ENCODE data around the gene CSF3R. TPM values are rescaled to one million over a fixed set of nuclear protein-coding genes. Genes with fewer than 3 reads are reported as not detected.

CSF3R gene
- polyA plus RNA-seq, 3 donors = 270 to 1,537 (median 447) TPM

- H3K27ac Mint-ChIP-seq = no peak overlapping the region
- no peak overlapping the region for H3K4me3 Mint-ChIP-seq
- intact Hi-C loops (cut with micrococcal nuclease) = no loop called here
Observed at GRCh38 chr1:36529769-36530260, 47.1 kb upstream of the CSF3R start.

More at GRCh38 chr1:36529769-36530260, 47.1 kb upstream of the CSF3R start:
- Mint-ChIP-seq H3K4me1 (peaks cover 6% of the 10 kb centered on the region), H3K36me3 (no peaks in the 10 kb centered on the region), H3K27me3 (ENCODE audit: low read depth in 3 of 3) (peaks cover 0 to 10% (median 9%) of the 10 kb centered on the region in 3 donors), H3K9me3 (peaks cover 0 to 5% (median 0%) of the 10 kb centered on the region in 7 donors)
- no peaks in the 10 kb centered on the region for H3K36me3 ChIP-seq (replicated peaks in 1 of 2; ENCODE audit: control insufficient read depth in 1 of 2, insufficient read depth in 2 of 2, low read length in 2 of 2)
- no peaks in the 10 kb centered on the region for H3K9me3 ChIP-seq (replicated peaks in 1 of 2; ENCODE audit: control insufficient read depth in 1 of 2, insufficient read depth in 1 of 2, low read length in 2 of 2)
- H3K4me2 ChIP-seq (replicated peaks; ENCODE audit: extremely low read depth, low read length, poor library complexity, severe bottlenecking) = no peak overlapping the region
- no peaks in the 10 kb centered on the region for H3K79me2 ChIP-seq (ENCODE audit: insufficient read depth, low read length)
- H3K27ac ChIP-seq (ENCODE audit: low read depth in 1 of 2, low read length in 2 of 2) = no peak overlapping the region
- no peak overlapping the region for H3K9ac ChIP-seq (ENCODE audit: insufficient read depth, low read length, poor library complexity, severe bottlenecking)
- no peaks in the 10 kb centered on the region for H3K4me1 ChIP-seq (ENCODE audit: control insufficient read depth in 1 of 2, insufficient read depth in 2 of 2, low read length in 2 of 2)
- H3K27me3 ChIP-seq (ENCODE audit: control insufficient read depth in 2 of 2, insufficient read depth in 2 of 2, low read length in 2 of 2) = no peaks in the 10 kb centered on the region
- H4K20me1 ChIP-seq (ENCODE audit: insufficient read depth, low read length) = no peaks in the 10 kb centered on the region
- WGBS (ENCODE audit: insufficient coverage) = 89% methylated on average over 3 of the region's 3 CpGs
- no peak for TF ChIP-seq CTCF (IDR thresholded peaks at IDR 0.05)
- H2AFZ ChIP-seq (ENCODE audit: insufficient read depth, low read depth, low read length, poor library complexity, severe bottlenecking) = no peak overlapping the region
- no peak overlapping the region for H3K4me3 ChIP-seq (replicated peaks in 1 of 3; ENCODE audit: low read depth in 2 of 3, low read length in 3 of 3)
- no peak for DNase-seq
